Gastrocnemius medialis (tissue), 4 donors: ENCODE measurements around the gene SMOC2. TPM values are rescaled to one million over a fixed set of nuclear protein-coding genes. Genes with fewer than 3 reads are reported as not detected.

Experiments used
- ATAC-seq, 2 donors: fragments of 150-250 bp; one replicate each; pipeline ENCODE4 v1.9.1; 2016
- DNase-seq, 2 donors: peaks; one replicate each; pipeline ENCODE4 v3.0.0-alpha.2; 2019
- H3K27ac ChIP-seq, 4 donors: fragments of 200-600 bp; sonication (generic); 1 replicate in 1 of 4; 2 replicates in 3 of 4; pipeline ENCODE4 v1.5.1; 2016 to 2018; ENCODE audit warnings: mild to moderate bottlenecking in 2 of 4, moderate library complexity in 1 of 4
- H3K27me3 ChIP-seq, 3 donors: fragments of 200-600 bp; sonication (generic) in 2 of 3; 1 replicate in 1 of 3; 2 replicates in 2 of 3; pipeline versions ENCODE4 v1.5.1 to v1.6.0; 2016 to 2019; ENCODE audit warnings: mild to moderate bottlenecking in 1 of 3, moderate library complexity in 1 of 3
- H3K36me3 ChIP-seq, 2 donors: fragments of 200-600 bp; sonication (generic) in 1 of 2; one replicate each; pipeline ENCODE4 v1.5.1; 2017 to 2018
- H3K4me1 ChIP-seq, 2 donors: fragments of 200-600 bp; sonication (generic) in 1 of 2; one replicate each; pipeline ENCODE4 v1.5.1; 2016 to 2017; ENCODE audit warnings: mild to moderate bottlenecking in 2 of 2
- H3K4me3 ChIP-seq, 4 donors: fragments of 200-600 bp; sonication (generic) in 3 of 4; 1 replicate in 1 of 4; 2 replicates in 3 of 4; pipeline ENCODE4 v1.5.1; 2016 to 2019; ENCODE audit warnings: mild to moderate bottlenecking in 2 of 4
- H3K9me3 ChIP-seq, 3 donors: fragments of 200-600 bp; sonication (generic) in 2 of 3; 1 replicate in 1 of 3; 2 replicates in 2 of 3; pipeline ENCODE4 v1.5.1; 2016 to 2019
- CTCF ChIP-seq, 5 experiments: fragments of 450-650 bp in 3 of 5; fragments of 200-600 bp in 2 of 5; sonication (generic) in 2 of 5; IDR thresholded peaks in 4 of 5; conservative IDR thresholded peaks in 1 of 5; 1 replicate in 4 of 5; 2 replicates in 1 of 5; pipeline ENCODE4 v1.5.1; 2016 to 2019; ENCODE audit warnings: antibody characterized with exemption in 5 of 5, mild to moderate bottlenecking in 3 of 5, moderate library complexity in 3 of 5
- POLR2A ChIP-seq, 2 donors: fragments of 450-650 bp; IDR thresholded peaks; one replicate each; pipeline ENCODE4 v1.6.1; 2017; ENCODE audit warnings: antibody characterized with exemption in 2 of 2, mild to moderate bottlenecking in 2 of 2, moderate library complexity in 2 of 2
- in situ Hi-C, 4 donors: fragments of 200-750 bp; cut with MboI; loops; one replicate each; pipeline versions ENCODE4 v1.15.0 to v1.8.0; 2017; ENCODE audit warnings: low sequenced_read_pairs in 4 of 4
- intact Hi-C: fragments of 100-400 bp; cut with DNase I; formaldehyde crosslinking; loops from one replicate; pipeline ENCODE4 v1.15.1; 2023; ENCODE audit warnings: low total_unique reads
- total RNA-seq, 4 donors: library from RNA; depleted of rRNA; stranded (reverse); fragments of >200 nt; gene quantifications; one replicate each; pipeline versions ENCODE4 v1.1.0 to v1.2.3, GENCODE V29; 2016

SMOC2 gene
- total RNA-seq, 4 donors from 2014 or later, result 7.2 to 34.4 (median 16.5) TPM

- TF ChIP-seq CTCF (IDR thresholded peaks at IDR 0.05 in 4 of 5, conservative IDR thresholded peaks at IDR 0.05 in 1 of 5), result no peak
- no peak for TF ChIP-seq POLR2A (IDR thresholded peaks at IDR 0.05)
- ATAC-seq (no peak), DNase-seq (no peak)
- Histone ChIP-seq H3K9me3 (no peaks in the 10 kb centered on the region), H3K27ac (no peak overlapping the region), H3K4me3 (no peak overlapping the region), H3K4me1 (no peaks in the 10 kb centered on the region), H3K27me3 (peaks cover 0 to 5% (median 0%) of the 10 kb centered on the region in 3 donors), H3K36me3 (no peaks in the 10 kb centered on the region)
- intact Hi-C loops, result no loop called here
- in situ Hi-C loops, result no loop called here
These were observed 222.1 kb downstream of the SMOC2 start for GRCh38 chr6:168663041-168663440.

- no peak for DNase-seq
- no peak for ATAC-seq
- H3K4me1 ChIP-seq, result no peaks in the 10 kb centered on the region
- H3K27me3 ChIP-seq, result peaks cover 0 to 5% (median 0%) of the 10 kb centered on the region in 3 donors
- intact Hi-C loops (no loop called here), in situ Hi-C loops (no loop called here)
- H3K4me3 ChIP-seq, result no peak overlapping the region
- no peak for TF ChIP-seq POLR2A (IDR thresholded peaks at IDR 0.05)
- TF ChIP-seq CTCF (IDR thresholded peaks at IDR 0.05 in 4 of 5, conservative IDR thresholded peaks at IDR 0.05 in 1 of 5), result no peak
- no peak overlapping the region for H3K27ac ChIP-seq
- H3K36me3 ChIP-seq, result no peaks in the 10 kb centered on the region
- no peaks in the 10 kb centered on the region for H3K9me3 ChIP-seq
These were observed 224.0 kb downstream of the SMOC2 start for GRCh38 chr6:168664956-168665355.

- Histone ChIP-seq H3K27me3 (peaks cover 0 to 5% (median 0%) of the 10 kb centered on the region in 3 donors), H3K4me3 (no peak overlapping the region), H3K4me1 (no peaks in the 10 kb centered on the region), H3K36me3 (no peaks in the 10 kb centered on the region), H3K27ac (no peak overlapping the region), H3K9me3 (no peaks in the 10 kb centered on the region)
- TF ChIP-seq CTCF (IDR thresholded peaks at IDR 0.05 in 4 of 5, conservative IDR thresholded peaks at IDR 0.05 in 1 of 5) (no peak), POLR2A (IDR thresholded peaks at IDR 0.05) (no peak)
- intact Hi-C loops, result no loop called here
- DNase-seq (no peak), ATAC-seq (no peak)
- in situ Hi-C loops, result no loop called here
These were observed 225.2 kb downstream of the SMOC2 start for GRCh38 chr6:168666170-168666569.

- Histone ChIP-seq H3K27me3 (peaks cover 0 to 5% (median 0%) of the 10 kb centered on the region in 3 donors), H3K4me1 (no peaks in the 10 kb centered on the region), H3K9me3 (no peaks in the 10 kb centered on the region), H3K4me3 (no peak overlapping the region), H3K27ac (no peak overlapping the region), H3K36me3 (no peaks in the 10 kb centered on the region)
- intact Hi-C loops (no loop called here), in situ Hi-C loops (no loop called here)
- no peak for DNase-seq
- no peak for ATAC-seq
- TF ChIP-seq POLR2A (IDR thresholded peaks at IDR 0.05) (no peak), CTCF (IDR thresholded peaks at IDR 0.05 in 4 of 5, conservative IDR thresholded peaks at IDR 0.05 in 1 of 5) (no peak)
These were observed 225.9 kb downstream of the SMOC2 start for GRCh38 chr6:168666699-168667427.

- H3K27ac ChIP-seq, result no peak overlapping the region
- H3K27me3 ChIP-seq, result peaks cover 0 to 5% (median 0%) of the 10 kb centered on the region in 3 donors
- DNase-seq (no peak), ATAC-seq (no peak)
- in situ Hi-C loops, result no loop called here
- no peaks in the 10 kb centered on the region for H3K36me3 ChIP-seq
- TF ChIP-seq POLR2A (IDR thresholded peaks at IDR 0.05) (no peak), CTCF (IDR thresholded peaks at IDR 0.05 in 4 of 5, conservative IDR thresholded peaks at IDR 0.05 in 1 of 5) (no peak)
- H3K4me3 ChIP-seq, result no peak overlapping the region
- H3K4me1 ChIP-seq, result no peaks in the 10 kb centered on the region
- no peaks in the 10 kb centered on the region for H3K9me3 ChIP-seq
- intact Hi-C loops, result no loop called here
These were observed 226.4 kb downstream of the SMOC2 start for GRCh38 chr6:168667428-168667805.
